HG03159 (cell line): ENCODE data around the gene GPX7.

Source experiments
- ATAC-seq: cut with Tn5 transposase; IDR thresholded peaks from one replicate; pipeline ENCODE4 v1.9.1; 2021; ENCODE audit warnings: mild to moderate bottlenecking, moderate library complexity; ENCODE audit not compliant: unreplicated experiment

The GPX7 gene

GRCh38 chr1:52585474-52585873 is 16.7 kb upstream of the GPX7 start:
- ATAC-seq, result no peak

- ATAC-seq, result no peak
Observed at GRCh38 chr1:52588027-52588426, 14.1 kb upstream of the GPX7 start.

- no peak for ATAC-seq
Observed at GRCh38 chr1:52588535-52588934, 13.6 kb upstream of the GPX7 start.

- ATAC-seq, result no peak
Observed at GRCh38 chr1:52590266-52590665, 11.9 kb upstream of the GPX7 start.

GRCh38 chr1:52592637-52593323 is 9.4 kb upstream of the GPX7 start:
- ATAC-seq, result no peak

GRCh38 chr1:52593495-52593894 is 8.7 kb upstream of the GPX7 start:
- ATAC-seq, result no peak

GRCh38 chr1:52595061-52595460 is 7.1 kb upstream of the GPX7 start:
- ATAC-seq, result no peak

GRCh38 chr1:52597912-52598311 is 4.3 kb upstream of the GPX7 start:
- ATAC-seq, result no peak

GRCh38 chr1:52598729-52599128 is 3.4 kb upstream of the GPX7 start:
- ATAC-seq, result no peak

- ATAC-seq, result no peak
Observed at GRCh38 chr1:52599236-52599635, 2.9 kb upstream of the GPX7 start.

- ATAC-seq, result no peak
Observed at GRCh38 chr1:52600533-52601179, 1.5 kb upstream of the GPX7 start.

- no peak for ATAC-seq
Observed at GRCh38 chr1:52601519-52601918, 652 bp upstream of the GPX7 start.

GRCh38 chr1:52602856-52603600 is 857 bp downstream of the GPX7 start:
- no peak for ATAC-seq

GRCh38 chr1:52603630-52604029 is 1.5 kb downstream of the GPX7 start:
- no peak for ATAC-seq

GRCh38 chr1:52604063-52604770 is 2.0 kb downstream of the GPX7 start:
- ATAC-seq, result no peak

GRCh38 chr1:52613636-52614373 is 11.6 kb downstream of the GPX7 start:
- no peak for ATAC-seq

- no peak for ATAC-seq
Observed at GRCh38 chr1:52614671-52615070, 12.5 kb downstream of the GPX7 start.

GRCh38 chr1:52615489-52616042 is 13.4 kb downstream of the GPX7 start:
- no peak for ATAC-seq

GRCh38 chr1:52621950-52622349 is 19.8 kb downstream of the GPX7 start:
- ATAC-seq, result no peak

- ATAC-seq, result no peak
Observed at GRCh38 chr1:52623812-52624211, 21.6 kb downstream of the GPX7 start.
